ENCODE measurements around the gene IGF2.
A peak's percentile ranks its signal among the peaks of the same experiment; 100 is the strongest.
"Not testable (repeated sequence)": the region's sequence is repeated elsewhere in the genome, so short reads cannot be mapped to it uniquely, and the experiment has no call there.

The IGF2 gene, protein sequence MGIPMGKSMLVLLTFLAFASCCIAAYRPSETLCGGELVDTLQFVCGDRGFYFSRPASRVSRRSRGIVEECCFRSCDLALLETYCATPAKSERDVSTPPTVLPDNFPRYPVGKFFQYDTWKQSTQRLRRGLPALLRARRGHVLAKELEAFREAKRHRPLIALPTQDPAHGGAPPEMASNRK

DNA sequence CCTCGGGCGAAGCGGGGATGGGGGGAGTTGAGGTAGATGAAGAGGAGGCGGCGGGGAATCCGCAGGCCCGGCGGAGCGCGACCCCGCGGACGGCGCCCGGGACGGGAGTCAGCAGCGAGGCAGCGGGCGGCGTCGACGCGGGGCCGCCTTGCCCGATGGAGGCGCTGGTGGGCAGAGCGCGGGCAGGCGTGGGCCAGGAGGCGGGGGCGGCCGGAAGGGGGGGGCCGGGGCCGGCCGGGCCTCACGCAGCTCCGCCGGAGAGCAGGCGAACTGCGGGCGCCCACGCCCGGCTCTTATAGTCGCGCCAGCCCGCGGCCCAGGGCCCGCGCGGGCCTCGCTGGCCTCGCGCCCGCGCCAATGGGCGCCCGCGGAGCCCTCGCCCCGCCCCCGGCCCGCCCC lies at the start of gene IGF2:
IGF2 (minus strand) TSS at position 267 of the 399 bp plus-strand sequence. CDS start 3,866 bp downstream, outside the sequence.
- no peak for DNase-seq

DNA sequence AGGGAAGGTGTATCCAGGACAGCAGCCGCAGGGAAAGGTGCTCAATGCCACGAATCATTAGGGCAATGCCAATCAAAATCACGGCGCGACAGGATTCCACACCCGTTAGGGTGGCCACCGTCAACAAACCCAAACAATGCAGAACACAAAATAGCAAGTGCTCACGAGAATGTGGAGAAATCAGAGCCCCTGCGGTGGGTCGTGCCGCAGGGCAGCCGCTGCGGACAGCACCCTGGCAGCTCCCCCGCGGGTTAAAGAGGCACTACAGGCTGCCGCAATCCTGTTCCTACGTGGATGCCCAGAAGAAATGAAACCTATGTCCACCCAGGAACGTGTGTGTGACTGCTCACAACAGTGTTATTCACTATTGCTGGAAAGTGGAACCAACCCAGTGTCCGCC lies 49.6 kb upstream of the IGF2 start:
- no peak for DNase-seq

DNA sequence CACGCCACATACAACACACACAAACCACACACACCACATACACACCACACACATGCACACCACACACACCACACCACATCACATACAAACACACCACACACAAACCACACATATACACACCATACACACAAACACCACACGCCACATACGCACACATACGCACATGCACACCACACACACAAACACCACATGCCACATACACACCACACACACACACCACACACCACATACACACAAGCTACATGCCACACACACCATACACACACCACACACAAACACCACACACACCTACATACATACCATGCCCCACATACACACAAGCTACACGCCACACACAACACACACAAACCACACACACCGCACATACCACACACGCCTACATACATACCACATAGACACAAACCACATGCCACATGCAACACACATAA lies 48.1 kb upstream of the IGF2 start:
- DNase-seq = no peak

DNA sequence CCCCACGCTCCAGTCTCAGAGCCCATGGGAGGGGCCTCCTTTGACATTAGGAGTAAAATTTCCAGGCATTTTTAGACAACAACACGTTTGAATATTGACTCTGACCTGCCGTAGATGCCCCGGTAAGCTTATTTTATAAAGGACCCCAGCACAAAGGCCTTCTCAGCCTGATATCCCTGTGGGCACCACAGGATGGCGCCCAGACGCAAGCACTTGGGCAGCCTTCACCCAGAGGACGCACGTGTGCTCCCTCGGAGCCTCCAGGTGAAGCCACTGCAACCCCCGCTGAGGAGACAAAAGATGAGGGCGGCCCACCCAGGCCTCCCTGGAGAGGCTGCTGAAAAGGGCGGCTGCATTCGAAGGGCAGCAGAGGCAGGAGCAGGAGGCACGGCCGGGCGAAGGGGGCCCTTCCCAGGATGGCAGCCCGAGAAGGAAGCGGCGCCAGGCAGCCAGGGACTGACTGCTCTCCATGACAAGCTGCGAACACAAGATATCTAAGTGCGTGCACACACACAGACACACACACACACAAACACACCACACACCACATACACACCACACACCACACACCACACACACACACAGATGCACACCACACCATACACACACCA lies 47.6 kb upstream of the IGF2 start:
- peak; percentile 52 to 58 for DNase-seq

DNA sequence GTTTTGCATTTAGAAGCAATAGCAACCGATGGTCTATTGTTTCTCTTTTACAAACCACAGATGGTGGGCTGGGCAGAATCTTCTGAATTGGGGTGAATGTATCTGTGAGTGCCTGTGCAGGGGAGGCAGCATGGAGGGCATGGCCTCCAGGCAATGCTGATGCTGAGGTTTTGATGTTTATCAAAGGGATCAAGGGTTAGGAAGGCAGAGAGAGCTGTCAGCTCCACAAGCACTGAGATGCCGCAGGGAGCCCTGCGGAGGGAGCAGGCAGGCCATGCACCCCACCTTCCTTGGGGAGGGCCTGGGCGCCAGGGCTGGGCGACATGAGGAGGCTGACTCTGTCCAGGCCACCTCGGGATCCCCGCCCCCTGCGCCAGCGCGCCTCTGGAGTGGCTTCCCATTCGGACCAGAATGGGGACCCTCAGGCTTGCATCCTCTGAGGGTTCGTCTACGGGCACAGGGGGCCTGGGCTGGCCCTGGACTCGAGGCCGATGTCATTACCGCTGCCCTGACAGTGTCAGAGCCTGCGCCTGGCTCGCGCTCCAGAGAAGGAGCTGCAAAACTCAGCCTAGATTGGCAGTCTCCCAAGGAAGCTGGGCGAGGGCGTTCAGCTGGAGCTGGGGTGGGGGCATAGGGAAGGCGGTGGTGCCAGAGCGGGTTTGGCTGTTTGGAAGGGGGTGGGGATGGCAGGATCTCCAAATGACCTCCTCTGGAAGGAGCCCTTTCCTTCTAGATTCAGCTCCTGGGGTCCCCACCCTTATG lies 46.3 kb upstream of the IGF2 start:
- DNase-seq = no peak

DNA sequence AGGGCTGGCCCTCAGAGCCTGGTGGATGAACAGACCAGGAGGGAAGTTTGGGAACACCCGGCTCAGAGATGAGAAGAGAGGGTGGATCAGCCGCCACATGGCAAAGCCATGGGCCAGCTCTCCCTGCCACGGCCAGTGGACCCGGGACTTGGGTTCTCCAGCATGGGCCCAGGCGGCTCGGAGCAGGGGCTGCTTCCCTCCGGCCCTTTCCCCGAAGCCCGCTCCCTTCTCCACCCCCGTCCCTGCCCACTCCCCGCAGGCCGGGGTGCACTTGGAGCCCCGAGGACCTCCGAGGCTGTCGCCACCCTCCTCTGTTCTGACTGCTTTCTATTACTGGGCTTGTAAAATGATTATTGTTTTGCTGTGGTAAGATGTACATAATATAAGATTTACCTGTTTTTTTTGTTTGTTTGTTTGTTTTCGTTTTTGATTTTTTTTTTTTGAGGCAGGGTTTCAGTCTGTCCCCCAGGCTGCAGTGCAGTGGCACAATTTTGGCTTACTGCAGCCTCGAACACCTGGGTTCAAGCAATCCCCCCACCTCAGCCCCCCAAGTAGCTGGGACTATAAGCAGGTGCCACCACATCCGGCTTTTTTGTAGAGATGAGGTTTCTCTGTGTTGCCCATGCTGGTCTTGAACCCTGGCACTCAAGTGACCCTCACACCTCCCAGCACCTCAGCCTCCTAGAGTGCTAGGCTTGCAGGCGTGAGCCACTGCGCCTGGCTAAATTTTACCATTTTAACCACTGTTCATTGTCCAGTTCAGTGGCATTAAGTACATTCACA lies 43.7 kb upstream of the IGF2 start:
- DNase-seq = no peak

DNA sequence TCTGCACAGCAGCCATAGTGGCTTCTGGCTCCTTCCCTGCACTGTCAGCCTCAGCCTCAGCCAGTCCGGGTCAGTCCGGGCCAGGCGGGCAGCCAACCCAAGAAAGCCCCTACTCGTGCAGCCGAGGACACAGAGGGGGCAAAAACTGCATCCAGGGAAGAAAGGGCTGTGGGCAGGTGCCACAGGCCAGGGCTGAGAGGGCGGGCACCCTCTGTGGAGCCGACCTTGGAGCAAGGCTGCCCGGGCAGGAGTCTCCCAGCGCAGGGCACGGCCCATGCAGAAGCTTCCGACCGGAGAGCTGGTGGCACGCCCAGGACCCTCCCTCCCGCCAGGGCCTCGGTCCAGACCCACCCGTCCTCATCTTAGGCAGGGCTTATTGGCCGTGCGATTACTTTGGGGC lies 42.9 kb upstream of the IGF2 start:
- DNase-seq = no peak

DNA sequence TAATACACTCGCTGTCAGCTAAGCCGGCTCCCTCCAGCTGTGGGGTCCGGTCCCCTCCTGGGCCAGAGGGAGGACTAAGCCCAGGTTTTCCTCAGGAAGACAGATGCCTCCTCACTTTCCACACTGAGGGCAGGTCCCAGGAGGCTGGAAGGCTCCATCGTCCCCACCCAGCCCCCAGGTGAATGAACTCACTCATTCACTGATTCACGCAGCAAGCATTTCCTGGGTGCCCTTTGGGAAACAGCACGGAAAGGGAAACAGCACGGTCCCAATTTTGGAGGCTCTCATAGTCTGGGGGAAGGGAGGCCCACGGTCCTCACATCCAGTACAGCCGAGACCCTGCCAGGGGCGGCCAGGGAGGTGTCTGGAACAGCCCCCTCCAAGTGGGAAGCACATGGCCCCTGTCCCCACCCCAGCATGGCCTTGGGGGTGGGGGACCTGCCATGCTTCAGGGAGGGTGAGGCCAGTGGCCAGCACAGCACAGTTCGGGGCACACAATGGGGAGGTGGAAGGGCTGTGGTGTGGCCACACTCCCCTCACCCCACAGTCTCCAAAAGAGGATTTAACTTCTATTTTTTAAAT lies 41.7 kb upstream of the IGF2 start:
- no peak for DNase-seq

DNA sequence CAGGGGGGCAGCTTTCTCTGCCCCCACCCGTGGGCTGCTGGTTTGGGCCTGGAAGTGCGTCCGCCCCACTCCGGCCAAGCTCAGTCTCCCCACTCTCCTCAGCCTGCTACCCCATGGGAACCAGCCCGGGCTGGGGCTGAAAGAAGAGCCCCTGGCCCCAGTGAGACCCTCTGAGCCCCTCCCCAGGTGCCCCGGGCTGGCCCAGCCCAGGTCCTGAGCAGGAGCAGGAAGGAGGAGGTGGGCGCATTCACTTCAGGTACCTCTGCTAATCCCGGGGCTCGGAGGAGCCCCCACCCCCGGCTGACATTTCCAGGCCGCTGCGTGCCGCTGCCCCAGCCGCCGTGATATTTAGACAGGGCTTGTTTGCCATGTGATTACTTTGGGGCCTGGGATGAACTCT lies 41.2 kb upstream of the IGF2 start:
- no peak for DNase-seq

DNA sequence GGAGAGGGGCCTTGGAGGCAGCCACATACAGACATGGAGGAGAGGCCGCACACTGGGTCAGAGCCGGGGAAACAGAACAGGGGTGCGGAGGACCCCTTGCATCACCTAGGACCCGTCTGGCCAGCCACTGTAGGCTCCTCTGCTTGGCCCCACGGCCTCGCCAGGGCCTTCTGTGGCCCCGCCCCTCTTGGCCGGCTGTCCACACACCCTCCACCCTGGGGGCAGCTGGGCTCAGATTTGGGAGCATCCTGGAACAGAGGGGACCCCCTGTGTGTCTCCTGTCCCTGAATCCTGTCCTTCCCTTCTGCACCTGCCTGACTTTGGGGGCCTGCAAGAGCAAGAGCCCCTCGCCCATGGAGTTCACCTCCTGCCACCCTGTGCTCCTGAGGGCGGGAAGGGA lies 40.3 kb upstream of the IGF2 start:
- DNase-seq = no peak

DNA sequence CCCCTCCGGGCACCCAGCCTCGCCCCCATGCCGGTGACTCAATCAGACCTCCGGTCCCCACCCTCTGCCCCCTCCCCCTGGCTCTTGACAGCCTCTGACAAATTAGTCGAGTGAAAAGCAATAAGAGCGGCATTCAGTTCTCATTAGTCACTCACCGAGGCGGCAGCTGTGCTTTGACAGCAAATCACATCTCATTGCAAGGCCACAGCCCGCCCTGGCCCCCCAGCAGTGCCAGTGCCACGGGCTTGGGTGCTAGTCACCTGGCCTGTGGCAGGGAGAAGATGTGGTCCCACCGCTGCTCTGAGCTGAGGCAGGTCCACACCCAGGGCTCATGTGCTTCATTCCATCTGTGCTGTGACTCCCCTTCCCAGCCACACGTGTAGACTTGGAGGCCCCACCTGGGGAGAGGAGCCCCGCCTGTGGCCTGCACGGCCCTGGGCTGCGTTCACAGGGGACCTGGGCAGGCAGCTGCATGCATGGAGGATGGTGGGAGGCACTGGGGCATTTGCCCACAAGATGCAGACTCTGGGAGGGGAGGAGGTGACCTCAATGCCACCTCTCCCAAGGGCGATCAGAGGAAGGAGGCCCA lies 39.8 kb upstream of the IGF2 start:
- no peak for DNase-seq

DNA sequence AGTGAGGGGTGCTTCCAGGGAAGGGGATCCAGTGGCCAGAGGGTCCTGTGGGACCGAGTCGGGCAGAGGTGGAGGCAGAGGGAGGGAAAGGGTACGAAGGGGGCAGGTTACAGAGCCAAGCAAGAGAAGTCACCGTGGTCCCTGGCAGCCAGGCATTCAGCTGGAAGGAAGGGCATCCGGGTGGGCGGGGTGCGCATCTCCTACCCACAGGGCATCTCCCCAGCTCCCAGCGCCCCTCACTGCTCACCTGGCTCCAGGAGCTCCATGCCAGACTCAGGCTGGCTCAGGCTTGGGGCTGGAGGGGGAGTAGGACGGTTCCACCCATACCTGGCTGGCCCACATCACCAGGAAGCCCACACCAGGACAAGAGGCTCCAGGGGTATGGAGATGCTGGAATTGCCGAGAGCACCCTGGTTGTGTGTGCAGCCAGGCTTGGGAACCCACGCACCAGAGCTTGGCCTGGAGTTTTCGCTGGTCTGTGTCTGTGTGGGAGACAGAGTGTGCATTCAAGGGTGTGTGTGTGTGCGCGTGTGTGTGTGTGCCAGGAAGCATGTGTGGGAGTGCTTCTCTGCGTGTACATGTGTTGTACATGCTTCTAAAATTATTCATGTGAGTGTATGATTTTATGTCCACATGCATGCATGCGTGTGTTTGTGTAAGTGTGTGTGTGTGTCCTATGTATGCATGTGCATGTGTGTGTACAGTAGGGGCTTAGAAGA lies 39.0 kb upstream of the IGF2 start:
- not testable (repeated sequence) for DNase-seq

DNA sequence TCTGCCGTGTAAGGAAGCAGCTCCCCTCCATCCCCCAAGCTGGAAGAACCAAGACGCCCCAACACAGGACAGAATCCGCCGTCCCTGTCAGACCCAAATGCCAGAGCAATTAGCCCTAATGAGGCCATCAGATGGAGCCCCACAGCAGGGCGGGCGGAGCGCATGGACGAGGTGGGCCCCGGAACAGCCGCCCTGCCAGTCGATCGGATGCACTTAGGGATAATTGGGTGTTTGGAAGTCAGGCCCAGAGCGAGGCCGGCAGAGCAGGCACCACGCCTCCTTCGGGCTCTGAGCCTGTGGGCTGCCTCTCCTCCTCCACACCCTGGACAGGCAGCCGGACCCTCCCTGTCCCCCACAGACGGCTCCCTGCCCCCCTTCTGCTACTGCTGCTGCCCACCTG lies 37.9 kb upstream of the IGF2 start:
- no peak for DNase-seq

DNA sequence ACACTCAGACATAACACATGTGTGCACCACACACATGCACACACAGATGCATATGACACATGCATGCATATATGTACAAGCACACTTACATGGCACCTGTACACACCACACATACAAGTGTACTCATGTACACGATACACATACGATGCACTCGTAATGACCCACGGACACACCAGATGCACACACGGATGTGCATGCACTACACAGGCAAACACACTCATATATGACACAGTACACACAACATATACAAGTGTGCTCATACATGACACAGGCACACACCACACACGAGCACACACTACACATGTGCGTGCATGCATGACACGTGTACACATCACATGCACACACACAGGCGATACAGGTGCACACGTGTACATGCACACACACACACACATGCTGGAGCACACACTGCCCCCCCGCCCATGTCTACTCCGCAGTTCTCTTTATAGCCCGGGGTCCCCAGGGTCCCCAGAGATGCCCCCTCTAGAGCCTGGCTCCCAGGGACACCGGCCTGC lies 37.3 kb upstream of the IGF2 start:
- no peak for DNase-seq

DNA sequence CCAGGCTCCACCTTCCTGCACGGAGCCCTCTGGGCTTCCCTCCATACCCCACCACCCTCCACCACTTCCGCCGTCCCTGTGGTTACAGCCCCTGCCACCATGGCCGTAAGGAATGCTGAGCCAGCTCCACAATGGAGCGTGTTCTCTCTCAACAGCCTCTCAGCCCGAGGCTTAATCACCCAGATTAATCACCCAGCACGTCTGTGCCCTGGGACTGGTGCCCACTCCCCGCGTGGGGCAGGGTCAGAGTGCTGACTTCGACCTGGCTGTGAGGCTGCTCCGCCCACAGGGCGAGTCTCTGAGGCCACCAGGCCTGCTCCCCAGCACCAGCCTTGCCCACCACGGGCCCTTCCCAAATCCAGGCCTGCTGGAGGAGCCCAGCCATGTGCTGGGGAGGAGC lies 36.5 kb upstream of the IGF2 start:
- no peak for DNase-seq

DNA sequence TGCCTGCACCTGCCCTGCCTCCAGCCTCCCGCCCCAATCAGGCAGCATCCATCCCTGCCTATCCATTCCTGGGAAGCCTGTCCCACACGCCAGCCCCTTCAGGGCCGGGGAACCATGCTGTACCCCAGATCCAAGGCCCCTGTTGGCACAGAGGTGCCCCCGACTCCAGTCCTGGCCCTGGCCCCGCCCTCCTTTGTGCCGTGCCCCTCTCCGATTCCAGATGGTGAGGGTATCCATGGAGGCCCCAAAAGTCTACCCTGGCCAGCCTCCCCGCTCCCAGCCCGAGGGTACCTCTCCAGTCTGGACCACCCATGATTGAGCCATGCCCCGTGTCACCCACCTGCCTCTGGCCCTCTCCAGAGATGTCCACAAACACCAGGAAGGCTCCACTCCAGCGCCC lies 35.2 kb upstream of the IGF2 start:
- no peak for DNase-seq

DNA sequence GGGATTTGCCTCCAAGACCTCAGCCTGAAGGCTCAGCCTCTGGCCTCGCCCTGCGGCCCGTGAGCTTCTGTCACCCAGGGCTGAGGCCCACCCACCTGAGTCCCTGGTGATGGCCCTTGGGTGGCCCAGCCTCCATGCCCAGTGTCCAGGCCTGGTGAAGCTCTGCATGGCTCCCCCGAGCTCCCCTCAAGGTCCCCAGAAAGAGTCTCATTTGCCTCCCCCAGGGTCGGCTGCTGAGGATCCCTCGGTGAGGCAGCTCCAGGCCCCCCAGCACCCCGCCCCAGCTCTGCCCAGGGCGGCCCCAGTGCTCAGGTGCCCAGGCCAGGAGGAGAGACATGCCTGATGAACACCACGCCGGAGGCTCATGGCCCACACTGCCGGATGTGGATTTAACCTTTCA lies 34.6 kb upstream of the IGF2 start:
- no peak for DNase-seq

DNA sequence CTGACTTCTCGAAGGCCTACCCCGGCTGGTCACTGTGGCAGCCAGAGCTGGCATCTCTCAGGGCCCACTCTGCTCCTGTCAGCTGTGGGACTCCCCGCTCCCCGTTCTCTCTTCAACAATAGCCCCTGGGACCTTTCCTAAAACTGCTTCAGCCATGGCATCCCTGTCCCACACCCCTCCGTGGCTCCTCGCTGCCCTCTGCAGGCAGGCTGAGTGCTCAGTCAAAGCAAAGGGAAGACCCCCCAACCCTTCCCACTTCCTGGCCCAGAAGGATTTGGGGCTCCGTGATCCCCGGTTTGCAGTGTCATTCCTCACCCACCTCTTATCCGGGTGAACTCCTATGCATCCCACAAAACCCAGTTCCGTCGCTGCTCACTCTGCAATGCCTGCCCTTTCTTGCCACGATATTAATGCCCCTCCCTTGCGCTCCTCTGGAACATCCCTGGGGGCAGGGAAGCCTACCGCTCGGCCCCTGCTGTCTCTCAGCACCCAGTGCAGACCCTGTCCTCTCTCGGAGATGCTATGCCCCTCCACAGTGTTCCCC lies 34.0 kb upstream of the IGF2 start:
- peak in 1 of 2 donors; percentile 33 for DNase-seq

DNA sequence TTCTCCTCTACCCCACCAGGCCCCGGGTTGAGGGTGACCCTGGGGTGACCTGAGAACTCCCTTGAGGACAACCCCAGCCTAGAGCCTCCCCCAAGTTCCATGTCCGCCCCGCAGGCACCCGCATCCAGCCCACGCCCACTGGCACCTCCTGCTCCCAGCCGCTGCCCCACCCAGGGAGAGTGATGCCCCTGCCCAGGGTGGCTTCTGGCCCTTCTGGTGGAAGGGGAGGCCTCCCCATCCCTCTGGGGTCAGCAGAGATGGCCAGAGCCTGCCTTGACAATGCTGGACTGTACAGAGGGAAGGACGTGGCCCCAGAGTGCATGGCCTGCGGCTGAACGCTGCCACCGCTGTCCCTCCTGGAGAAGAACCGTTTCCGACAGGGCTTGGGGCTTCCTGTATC lies 33.5 kb upstream of the IGF2 start:
- no peak for DNase-seq

DNA sequence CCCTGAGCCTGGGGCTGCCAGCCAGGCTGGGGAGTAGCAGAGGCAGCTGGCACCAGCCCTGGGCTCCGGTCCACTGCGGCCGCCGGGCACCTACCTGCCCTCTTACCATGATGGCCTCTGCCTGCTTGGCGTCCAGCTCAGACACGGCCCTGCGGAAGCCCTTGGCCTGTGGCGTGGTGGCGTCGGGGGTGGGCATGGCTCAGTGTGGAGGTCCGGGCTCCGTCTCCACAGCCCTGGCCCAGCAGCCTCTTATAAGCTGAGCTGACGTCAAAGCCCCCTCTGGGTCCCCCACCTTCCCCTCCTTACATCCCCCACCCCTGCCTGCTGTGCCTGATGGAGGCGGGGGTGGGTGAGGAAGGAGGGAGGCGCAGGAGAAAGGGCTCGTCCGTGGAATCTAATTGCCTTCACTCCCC lies 32.4 kb upstream of the IGF2 start, which contains the start of gene TH:
TH (minus strand) TSS at position 225 of the 413 bp plus-strand sequence; CDS start at position 196, 29 bp downstream.
- DNase-seq = no peak

Data from stimulated activated CD4-positive, alpha-beta T cell treated with anti-CD3 and anti-CD28 coated beads, Interleukin-2, amount 100 ng/mL, for 24 hours (primary cell).